HCT116 (cell line): ENCODE measurements around the gene DCBLD2. TPM values are rescaled to one million over a fixed set of nuclear protein-coding genes. Genes with fewer than 3 reads are reported as not detected.

Source experiments
- ATAC-seq: fragments of 200-7000 bp; cut with Tn5 transposase; 2 replicates; pipeline ENCODE4 v1.9.1; 2020; ENCODE audit warnings: mild to moderate bottlenecking, moderate library complexity
- BruUV-seq: library from RNA; stranded (reverse); fragments of 400-500 nt; replicated peaks from 2 replicates; lab custom pipeline; 2021; lab: Mats Ljungman, UMichigan
- CTCF ChIA-PET: fragments of 300-600 bp; sonication (Branson Sonifier 250); formaldehyde crosslinking; loops from one replicate; lab custom pipeline; 2021; ENCODE audit warnings: antibody characterized with exemption; lab: Charles Lee
- POLR2A ChIA-PET: fragments of 300-600, 350-600 bp; sonication (Branson Sonifier 250); formaldehyde crosslinking; loops from one replicate; lab custom pipeline; 2021; ENCODE audit warnings: antibody characterized with exemption; lab: Charles Lee
- RAD21 ChIA-PET, 2 experiments: fragments of 300-600 bp; sonication (Branson Sonifier 250); formaldehyde crosslinking; loops; one replicate each; lab custom pipeline; 2023; ENCODE audit warnings: low total read pairs in 2 of 2; ENCODE audit not compliant: uncharacterized antibody in 2 of 2, unreplicated experiment in 2 of 2, low non-redundant PET in 1 of 2; lab: Charles Lee
- DNase-seq: peaks from one replicate; pipeline ENCODE4 v3.0.0-alpha.2; 2010; ENCODE audit warnings: low read depth, low spot score
- H2AFZ ChIP-seq: fragments of 200-600 bp; shearing (Covaris generic), sonication (generic); 2 replicates; pipeline ENCODE4 v1.6.1; 2017; ENCODE audit warnings: low read depth, mixed run types, mixed read lengths, antibody characterized with exemption, low read length; ENCODE audit not compliant: poor library complexity, severe bottlenecking
- H3K27ac ChIP-seq: 2 replicates; pipeline ENCODE4 v1.5.1; 2012; ENCODE audit warnings: low read depth, low read length
- H3K27me3 ChIP-seq: fragments of 200-600 bp; sonication (generic); 2 replicates; pipeline ENCODE4 v1.6.1; 2016; ENCODE audit warnings: mixed run types, low read length, mixed read lengths; ENCODE audit not compliant: insufficient read depth
- H3K36me3 ChIP-seq, 2 experiments: fragments of 200-500 bp in 1 of 2; fragments of 200-600 bp in 1 of 2; sonication (Bioruptor generic) in 1 of 2; sonication (generic) in 1 of 2; 2 replicates each; pipeline versions ENCODE4 v1.5.1 to v1.6.1; 2014 to 2016; ENCODE audit warnings: low read length in 2 of 2, inconsistent platforms in 1 of 2, mixed read lengths in 1 of 2, mixed run types in 1 of 2; ENCODE audit not compliant: insufficient read depth in 2 of 2, control insufficient read depth in 1 of 2
- H3K4me1 ChIP-seq, 2 experiments: fragments of 200-600 bp in 1 of 2; sonication (generic) in 1 of 2; 2 replicates each; pipeline versions ENCODE4 v1.5.1 to v1.6.1; 2012 to 2017; ENCODE audit warnings: low read length in 2 of 2, inconsistent platforms in 1 of 2, mild to moderate bottlenecking in 1 of 2, mixed read lengths in 1 of 2, mixed run types in 1 of 2, moderate library complexity in 1 of 2; ENCODE audit not compliant: insufficient read depth in 2 of 2, control insufficient read depth in 1 of 2
- H3K4me2 ChIP-seq: fragments of 200-600 bp; sonication (generic); 2 replicates; pipeline ENCODE4 v1.6.1; 2017; ENCODE audit warnings: mixed run types, low read length, mixed read lengths
- H3K4me3 ChIP-seq, 2 experiments: fragments of 200-600 bp in 1 of 2; sonication (generic) in 1 of 2; replicated peaks in 1 of 2; 2 replicates each; pipeline ENCODE4 v1.5.1; 2011 to 2016; ENCODE audit warnings: low read length in 2 of 2, control low read depth in 1 of 2, low read depth in 1 of 2, mild to moderate bottlenecking in 1 of 2, mixed read lengths in 1 of 2, mixed run types in 1 of 2
- H3K79me2 ChIP-seq: fragments of 200-600 bp; sonication (generic); 2 replicates; pipeline ENCODE4 v1.6.1; 2017; ENCODE audit warnings: mild to moderate bottlenecking, mixed run types, low read length, moderate library complexity, mixed read lengths; ENCODE audit not compliant: insufficient read depth
- H3K9ac ChIP-seq: fragments of 200-600 bp; sonication (generic); 2 replicates; pipeline ENCODE4 v1.6.1; 2016; ENCODE audit warnings: low read length, mixed read lengths
- H3K9me2 ChIP-seq: fragments of 200-600 bp; sonication (generic), shearing (Covaris generic); 2 replicates; pipeline ENCODE4 v1.6.1; 2017; ENCODE audit warnings: mixed run types, mild to moderate bottlenecking, moderate library complexity; ENCODE audit not compliant: insufficient read depth
- H3K9me3 ChIP-seq, 2 experiments: fragments of 200-500 bp in 1 of 2; fragments of 200-600 bp in 1 of 2; sonication (Bioruptor generic) in 1 of 2; sonication (generic) in 1 of 2; 2 replicates each; pipeline ENCODE4 v1.6.1; 2014 to 2017; ENCODE audit warnings: low read length in 2 of 2, mixed read lengths in 2 of 2, inconsistent platforms in 1 of 2, low read depth in 1 of 2, mild to moderate bottlenecking in 1 of 2, mixed run types in 1 of 2, moderate library complexity in 1 of 2; ENCODE audit not compliant: control insufficient read depth in 1 of 2, insufficient read depth in 1 of 2
- H4K20me1 ChIP-seq: fragments of 200-600 bp; sonication (generic), shearing (Covaris generic); 2 replicates; pipeline ENCODE4 v1.6.1; 2017; ENCODE audit warnings: mixed run types, mild to moderate bottlenecking, moderate library complexity; ENCODE audit not compliant: insufficient read depth
- ATF3 ChIP-seq: IDR thresholded peaks from 2 replicates; pipeline ENCODE4 v1.6.1; 2012
- CBX3 ChIP-seq: IDR thresholded peaks from 2 replicates; pipeline ENCODE4 v1.6.1; 2012; ENCODE audit warnings: low read depth
- CEBPB ChIP-seq: IDR thresholded peaks from 2 replicates; pipeline ENCODE4 v1.6.1; 2012; ENCODE audit warnings: low read depth
- ELF1 ChIP-seq: IDR thresholded peaks from 2 replicates; pipeline ENCODE4 v1.6.1; 2012; ENCODE audit warnings: low read depth, borderline replicate concordance
- FOSL1 ChIP-seq: IDR thresholded peaks from 2 replicates; pipeline ENCODE4 v1.6.1; 2012; ENCODE audit warnings: low read depth
- JUND ChIP-seq: IDR thresholded peaks from 2 replicates; pipeline ENCODE4 v1.6.1; 2012
- SIN3A ChIP-seq: IDR thresholded peaks from 2 replicates; pipeline ENCODE4 v1.6.1; 2012; ENCODE audit warnings: low read depth
- SRF ChIP-seq: IDR thresholded peaks from 2 replicates; pipeline ENCODE4 v1.6.1; 2012; ENCODE audit warnings: low read depth
- ZNF274 ChIP-seq: fragments of 200-500 bp; sonication (Bioruptor generic); IDR thresholded peaks from 2 replicates; pipeline ENCODE4 v1.6.1; 2014; ENCODE audit warnings: mild to moderate bottlenecking, low read depth, low read length, inconsistent platforms
- intact Hi-C: fragments of 100-400 bp; cut with micrococcal nuclease; formaldehyde crosslinking; loops from 2 replicates; pipeline ENCODE4 v1.10.0; 2022
- total RNA-seq: library from RNA; stranded (reverse); gene quantifications from one replicate; pipeline ENCODE4 v1.2.1, GENCODE V29; 2021; ENCODE audit not compliant: unreplicated experiment

DCBLD2 gene
- total RNA-seq, 1 experiment from 2014 or later = 532 TPM

- H3K4me2 ChIP-seq = no peak overlapping the region
- RAD21 ChIA-PET = no interaction called here
- CTCF ChIA-PET = no interaction called here
Measured at GRCh38 chr3:98945101-98945524, 43.6 kb upstream of the DCBLD2 start.

DNA sequence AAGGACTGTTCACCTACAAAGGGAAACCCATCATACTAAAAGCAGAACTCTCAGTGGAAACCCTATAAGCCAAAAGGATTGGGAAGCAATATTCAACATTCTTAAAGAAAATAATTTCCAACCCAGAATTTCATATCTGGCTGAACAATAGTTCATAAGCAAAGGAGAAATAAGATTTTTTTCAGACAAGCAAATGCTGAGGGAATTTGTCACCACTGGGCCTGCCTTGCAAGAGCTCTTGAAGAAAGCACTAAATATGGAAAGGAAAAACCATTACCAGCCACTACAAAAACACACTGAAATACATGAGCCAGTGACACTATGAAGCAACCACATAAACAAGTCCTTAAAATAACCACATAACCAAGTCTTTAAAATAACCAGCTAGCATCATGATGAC lies 28.9 kb upstream of the DCBLD2 start:
- no peak for DNase-seq
- CTCF ChIA-PET = no interaction called here
- ATAC-seq = no peak

More at GRCh38 chr3:98945101-98945524, 43.6 kb upstream of the DCBLD2 start:
- no peak for ATAC-seq
- BruUV-seq = no TSS peak
- no peak overlapping the region for H3K4me3 ChIP-seq
- H4K20me1 ChIP-seq = no peaks in the 10 kb centered on the region
- H3K4me1 ChIP-seq = peaks cover 0 to 5% of the 10 kb centered on the region in 2 experiments; a peak in 1 of 4 replicates
- POLR2A ChIA-PET = interaction anchor here (1.0 to 1.4 kb wide), 3 partner anchors 17 to 43 kb away, joined by 3 to 4 read pairs (median 4); partner anchors contain the start of gene DCBLD2
- H3K79me2 ChIP-seq = no peaks in the 10 kb centered on the region
- H3K9me2 ChIP-seq = no peaks in the 10 kb centered on the region; the same call in 1 of the 2 replicates
- no peak overlapping the region for H3K9ac ChIP-seq
- H3K27me3 ChIP-seq = no peaks in the 10 kb centered on the region
- no peaks in the 10 kb centered on the region for H3K9me3 ChIP-seq
- TF ChIP-seq CBX3 (no peak), SIN3A (no peak), SRF (no peak), ELF1 (no peak), JUND (no peak), CEBPB (no peak), ZNF274 (no peak), FOSL1 (no peak)
- TF ChIP-seq, all 23 proteins: peak for 0
- no peak for DNase-seq
- Histone ChIP-seq H3K27ac (no peak overlapping the region), H3K36me3 (no peaks in the 10 kb centered on the region), H2AFZ (peak overlapping the region; percentile 59)
- intact Hi-C loops = no loop called here

More for the DNA sequence above, 28.9 kb upstream of the DCBLD2 start:
- Histone ChIP-seq H3K4me1 (no peaks in the 10 kb centered on the region), H3K9me2 (no peaks in the 10 kb centered on the region), H4K20me1 (no peaks in the 10 kb centered on the region), H2AFZ (no peak overlapping the region), H3K79me2 (no peaks in the 10 kb centered on the region), H3K36me3 (peaks cover 0 to 4% of the 10 kb centered on the region in 2 experiments; a peak in 1 of 4 replicates), H3K4me3 (no peak overlapping the region), H3K27ac (no peak overlapping the region), H3K9me3 (peaks cover 0 to 7% of the 10 kb centered on the region in 2 experiments; a peak in 1 of 4 replicates), H3K27me3 (no peaks in the 10 kb centered on the region), H3K9ac (no peak overlapping the region), H3K4me2 (no peak overlapping the region)
- ChIA-PET RAD21 (no interaction called here), POLR2A (interaction anchor here (1.1 kb wide), 1 partner anchor 29 kb away, joined by 3 read pairs; the partner anchor contains the start of gene DCBLD2)
- TF ChIP-seq CBX3 = peak; percentile 72; the same call in 1 of the 2 replicates
- no peak for TF ChIP-seq ATF3
- no TSS peak for BruUV-seq
- intact Hi-C loops = no loop called here
